ENCODE results near the gene PEMT. TPM values are rescaled to one million over a fixed set of nuclear protein-coding genes. Genes with fewer than 3 reads are reported as not detected.

Gene PEMT
- total RNA-seq, 2 experiments from 2014 or later, result 11.4 to 12.0 TPM

DNA sequence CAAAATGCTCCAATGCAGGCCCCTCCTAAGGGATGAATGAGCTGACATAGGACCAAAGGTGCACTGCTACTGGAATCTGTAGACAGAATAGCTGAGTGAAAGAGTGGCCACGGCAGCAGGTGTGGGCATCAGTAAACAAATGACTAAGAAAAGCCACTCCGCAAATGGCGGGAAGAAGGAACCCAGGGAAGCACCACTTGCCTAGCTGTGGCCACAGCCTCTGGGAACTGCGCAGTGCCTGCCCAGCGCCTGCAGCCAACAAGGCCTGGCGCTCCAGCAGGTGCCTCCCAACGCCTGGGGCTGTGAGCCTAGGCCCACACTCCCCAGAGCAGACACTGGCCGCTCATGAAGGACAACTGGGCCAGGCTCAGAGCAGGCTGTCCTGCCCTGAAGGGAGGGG is 11.8 kb downstream of the PEMT start:
- DNase-seq, result no peak
- no peak for ATAC-seq (ENCODE audit: poor library complexity)
- ChIA-PET CTCF (no interaction called here), POLR2A (no interaction called here)
- Histone ChIP-seq H3K4me1 (ENCODE audit: insufficient read depth, low read length) (no peaks in the 10 kb centered on the region), H3K27me3 (ENCODE audit: control insufficient read depth in 1 of 2, insufficient read depth in 2 of 2, low read length in 2 of 2) (no peaks in the 10 kb centered on the region), H3K36me3 (ENCODE audit: insufficient read depth, low read length) (peaks cover 12% of the 10 kb centered on the region), H3K27ac (ENCODE audit: low read depth in 1 of 2, low read length in 2 of 2) (no peak overlapping the region), H3K9me3 (ENCODE audit: control insufficient read depth in 1 of 2, insufficient read depth in 1 of 2, low read length in 2 of 2) (no peaks in the 10 kb centered on the region), H3K4me3 (ENCODE audit: low read length) (no peak overlapping the region)
- intact Hi-C loops (cut with DNase I, micrococcal nuclease), result no loop called here
- Mint-ChIP-seq H3K27me3 (no peaks in the 10 kb centered on the region), H3K36me3 (ENCODE audit: low read depth) (no peaks in the 10 kb centered on the region), H3K4me1 (ENCODE audit: low read depth) (no peaks in the 10 kb centered on the region), H3K9me3 (no peaks in the 10 kb centered on the region), H3K4me3 (no peak overlapping the region), H3K27ac (no peak overlapping the region)
- TF ChIP-seq, protein P1, sequence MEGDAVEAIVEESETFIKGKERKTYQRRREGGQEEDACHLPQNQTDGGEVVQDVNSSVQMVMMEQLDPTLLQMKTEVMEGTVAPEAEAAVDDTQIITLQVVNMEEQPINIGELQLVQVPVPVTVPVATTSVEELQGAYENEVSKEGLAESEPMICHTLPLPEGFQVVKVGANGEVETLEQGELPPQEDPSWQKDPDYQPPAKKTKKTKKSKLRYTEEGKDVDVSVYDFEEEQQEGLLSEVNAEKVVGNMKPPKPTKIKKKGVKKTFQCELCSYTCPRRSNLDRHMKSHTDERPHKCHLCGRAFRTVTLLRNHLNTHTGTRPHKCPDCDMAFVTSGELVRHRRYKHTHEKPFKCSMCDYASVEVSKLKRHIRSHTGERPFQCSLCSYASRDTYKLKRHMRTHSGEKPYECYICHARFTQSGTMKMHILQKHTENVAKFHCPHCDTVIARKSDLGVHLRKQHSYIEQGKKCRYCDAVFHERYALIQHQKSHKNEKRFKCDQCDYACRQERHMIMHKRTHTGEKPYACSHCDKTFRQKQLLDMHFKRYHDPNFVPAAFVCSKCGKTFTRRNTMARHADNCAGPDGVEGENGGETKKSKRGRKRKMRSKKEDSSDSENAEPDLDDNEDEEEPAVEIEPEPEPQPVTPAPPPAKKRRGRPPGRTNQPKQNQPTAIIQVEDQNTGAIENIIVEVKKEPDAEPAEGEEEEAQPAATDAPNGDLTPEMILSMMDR (IDR thresholded peaks at IDR 0.05), result no peak

DNA sequence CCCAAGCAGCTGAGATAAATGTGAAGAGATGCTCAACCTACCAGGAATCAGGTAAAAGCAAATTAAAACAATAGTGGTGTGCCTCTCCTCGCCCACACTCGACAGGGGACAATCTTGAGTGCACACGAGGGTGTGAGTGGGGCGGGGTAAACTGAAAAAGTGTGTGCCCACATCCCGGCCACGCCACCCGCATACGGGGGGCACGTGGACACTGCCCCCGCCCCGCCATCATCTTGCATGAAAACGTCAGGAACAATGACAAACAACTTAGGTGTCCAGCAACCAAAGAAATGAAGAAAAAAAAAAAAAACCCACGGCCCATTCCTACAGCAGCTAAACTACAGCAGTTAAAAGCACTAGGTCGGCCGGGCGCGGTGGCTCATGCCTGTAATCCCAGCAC is 14.1 kb downstream of the PEMT start:
- ChIA-PET CTCF (no interaction called here), POLR2A (no interaction called here)
- Mint-ChIP-seq H3K27me3 (no peaks in the 10 kb centered on the region), H3K4me3 (no peak overlapping the region), H3K9me3 (no peaks in the 10 kb centered on the region), H3K27ac (no peak overlapping the region), H3K36me3 (ENCODE audit: low read depth) (no peaks in the 10 kb centered on the region), H3K4me1 (ENCODE audit: low read depth) (no peaks in the 10 kb centered on the region)
- DNase-seq, result no peak
- H3K27ac ChIP-seq (ENCODE audit: low read depth in 1 of 2, low read length in 2 of 2), result no peak overlapping the region
- no peaks in the 10 kb centered on the region for H3K9me3 ChIP-seq (ENCODE audit: control insufficient read depth in 1 of 2, insufficient read depth in 1 of 2, low read length in 2 of 2)
- H3K27me3 ChIP-seq (ENCODE audit: control insufficient read depth in 1 of 2, insufficient read depth in 2 of 2, low read length in 2 of 2), result no peaks in the 10 kb centered on the region
- no peak for ATAC-seq (ENCODE audit: poor library complexity)
- TF ChIP-seq, protein P1 (IDR thresholded peaks at IDR 0.05), result no peak
- intact Hi-C loops (cut with DNase I, micrococcal nuclease), result no loop called here
- no peak overlapping the region for H3K4me3 ChIP-seq (ENCODE audit: low read length)
- H3K36me3 ChIP-seq (ENCODE audit: insufficient read depth, low read length), result peaks cover 12% of the 10 kb centered on the region
- H3K4me1 ChIP-seq (ENCODE audit: insufficient read depth, low read length), result no peaks in the 10 kb centered on the region

DNA sequence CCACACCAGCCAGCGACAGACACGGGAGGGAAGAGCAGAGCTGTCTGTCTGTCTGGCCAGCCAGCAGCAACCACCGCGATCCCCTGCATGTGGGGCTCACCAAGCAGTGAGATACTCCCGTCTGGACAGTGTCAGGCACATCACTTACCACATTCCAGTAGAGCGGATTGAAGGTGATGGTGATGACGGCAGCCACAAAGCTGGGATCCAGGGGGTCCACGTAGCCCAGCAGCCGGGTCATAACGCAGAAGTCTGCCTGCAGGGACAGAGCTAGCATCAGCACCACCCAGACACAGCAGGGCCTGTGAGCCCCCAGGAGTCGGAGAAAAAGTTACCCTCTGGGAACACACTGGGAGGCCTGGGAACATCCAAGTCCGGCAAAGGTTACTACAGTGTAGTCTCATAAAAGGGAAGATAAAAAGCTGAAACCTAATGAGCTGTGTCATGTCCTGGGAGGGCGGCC is 14.7 kb downstream of the PEMT start:
- no peaks in the 10 kb centered on the region for H3K4me1 ChIP-seq (ENCODE audit: insufficient read depth, low read length)
- ATAC-seq (ENCODE audit: poor library complexity), result no peak
- DNase-seq, result no peak
- H3K9me3 Mint-ChIP-seq, result no peaks in the 10 kb centered on the region
- H3K27me3 ChIP-seq (ENCODE audit: control insufficient read depth in 1 of 2, insufficient read depth in 2 of 2, low read length in 2 of 2), result no peaks in the 10 kb centered on the region
- H3K36me3 ChIP-seq (ENCODE audit: insufficient read depth, low read length), result peaks cover 11% of the 10 kb centered on the region
- H3K27me3 Mint-ChIP-seq, result no peaks in the 10 kb centered on the region
- no peak overlapping the region for H3K27ac ChIP-seq (ENCODE audit: low read depth in 1 of 2, low read length in 2 of 2)
- H3K27ac Mint-ChIP-seq, result no peak overlapping the region
- no peak overlapping the region for H3K4me3 ChIP-seq (ENCODE audit: low read length)
- no peaks in the 10 kb centered on the region for H3K36me3 Mint-ChIP-seq (ENCODE audit: low read depth)
- CTCF ChIA-PET, result no interaction called here
- intact Hi-C loops (cut with DNase I, micrococcal nuclease), result no loop called here
- TF ChIP-seq, protein P1 (IDR thresholded peaks at IDR 0.05), result no peak
- no peaks in the 10 kb centered on the region for H3K9me3 ChIP-seq (ENCODE audit: control insufficient read depth in 1 of 2, insufficient read depth in 1 of 2, low read length in 2 of 2)
- H3K4me1 Mint-ChIP-seq (ENCODE audit: low read depth), result no peaks in the 10 kb centered on the region
- POLR2A ChIA-PET, result no interaction called here
- H3K4me3 Mint-ChIP-seq, result no peak overlapping the region

Measured in CD4-positive, alpha-beta T cell (primary cell).